K562 (cell line): Measurements from ENCODE around the gene CPLANE2. TPM values are rescaled to one million over a fixed set of nuclear protein-coding genes. Genes with fewer than 3 reads are reported as not detected.
A peak's percentile ranks its signal among the peaks of the same experiment; 100 is the strongest.

Experiments
- CBFB ChIP-seq: sonication (generic); formaldehyde crosslinking; IDR thresholded peaks from 2 replicates; pipeline ENCODE4 v1.4.0; 2020; ENCODE audit warnings: mild to moderate bottlenecking, missing genetic modification reagents
- FOXK2 ChIP-seq, 2 experiments: fragments of 450-650 bp; IDR thresholded peaks in 1 of 2; conservative IDR thresholded peaks in 1 of 2; 2 replicates each; pipeline ENCODE4 v1.6.1; 2016; ENCODE audit warnings: low read depth in 2 of 2, mild to moderate bottlenecking in 1 of 2
- IRF2 ChIP-seq: sonication (generic); formaldehyde crosslinking; IDR thresholded peaks from 2 replicates; pipeline ENCODE4 v1.8.1; 2022; ENCODE audit warnings: mild to moderate bottlenecking, missing genetic modification reagents
- MGA ChIP-seq: fragments of 450-650 bp; IDR thresholded peaks from 2 replicates; pipeline ENCODE4 v1.6.1; 2016; ENCODE audit warnings: mild to moderate bottlenecking, moderate library complexity
- SAP30 ChIP-seq: fragments of 200-600 bp; sonication (generic); IDR thresholded peaks from 2 replicates; pipeline ENCODE4 v1.6.1; 2012; ENCODE audit warnings: borderline replicate concordance, low read depth, mild to moderate bottlenecking, moderate library complexity, low read length, control low read depth, inconsistent platforms; ENCODE audit not compliant: insufficient read depth, poor library complexity, severe bottlenecking
- ZNF436 ChIP-seq: fragments of 250-450, 450-650 bp; sonication (Bioruptor Pico); formaldehyde crosslinking; IDR thresholded peaks from 2 replicates; pipeline ENCODE4 v1.7.0; 2020; ENCODE audit warnings: mild to moderate bottlenecking
- ZNF583 ChIP-seq: fragments of 250-450 bp; sonication (Bioruptor Pico); IDR thresholded peaks from 2 replicates; pipeline ENCODE4 v1.4.0; 2020
- polyA plus RNA-seq, 8 experiments: library from polyadenylated mRNA; depleted of rRNA in 4 of 8; stranded (reverse) in 5 of 8; unstranded in 3 of 8; fragments of >200 nt; fragmentation: Nextera tagmentation in 2 of 8; fragmentation: Illumina TruSeq in 1 of 8; extraction: Ambion mirVana in 2 of 8; extraction: Trizol in 1 of 8; gene quantifications; 2 replicates each; pipeline versions ENCODE4 v1.2.1 to v1.2.3, GENCODE V29; 2011 to 2014; ENCODE audit warnings: inconsistent platforms in 1 of 8, missing spikeins in 1 of 8
- total RNA-seq, 7 experiments: library from RNA; depleted of rRNA in 6 of 7; stranded (reverse); fragments of >200 nt in 6 of 7; fragmentation: Illumina TruSeq in 2 of 7; extraction: Trizol in 2 of 7; gene quantifications; 2 replicates each; pipeline versions ENCODE4 v1.2.1 to v1.2.3, GENCODE V29; 2011 to 2021; ENCODE audit warnings: low replicate concordance in 1 of 7

CPLANE2 gene
- total and polyA plus RNA-seq, 9 of the 15 experiments (the other 6 are each of a cell fraction or from before 2014, with no cell fraction given) = 0.17 to 20.9 (median 8.1) TPM

- TF ChIP-seq MGA = no peak
- no peak for TF ChIP-seq FOXK2 (conservative IDR thresholded peaks at IDR 0.05 in 1 of 2, IDR thresholded peaks at IDR 0.05 in 1 of 2; ENCODE audit: low read depth in 2 of 2)
- TF ChIP-seq CBFB (CRISPR knock-in tag) = no peak
- no peak for TF ChIP-seq SAP30
- TF ChIP-seq ZNF436 (CRISPR knock-in tag) = peak; percentile 85
- TF ChIP-seq ZNF583 (CRISPR knock-in tag) = no peak
- TF ChIP-seq IRF2 = no peak
These were observed 46.9 kb downstream of the CPLANE2 start (continued) for GRCh38 chr1:16189921-16190621.
